Left kidney (tissue), 2 donors: ENCODE measurements around the gene RAB37. TPM values are rescaled to one million over a fixed set of nuclear protein-coding genes. Genes with fewer than 3 reads are reported as not detected.

Experiments used
- DNase-seq: peaks from one replicate; pipeline ENCODE4 v3.0.0-alpha.2; 2013
- polyA plus RNA-seq: library from polyadenylated mRNA; unstranded; fragments of 120-200 nt; gene quantifications from one replicate; pipeline ENCODE4 v1.2.1, GENCODE V29; 2013; ENCODE audit not compliant: insufficient read length

RAB37 gene
- polyA plus RNA-seq, 1 donor: 6.6 TPM

GRCh38 chr17:74778960-74779359, 41.9 kb downstream of the RAB37 start:
- DNase-seq: no peak

- DNase-seq: no peak
Observed at GRCh38 chr17:74779501-74779900, 42.4 kb downstream of the RAB37 start.

- DNase-seq: no peak
Observed at GRCh38 chr17:74779948-74780400, 42.9 kb downstream of the RAB37 start.

- no peak for DNase-seq
Observed at GRCh38 chr17:74780443-74781238, 43.6 kb downstream of the RAB37 start.

- DNase-seq: no peak
Observed at GRCh38 chr17:74782571-74782970, 45.5 kb downstream of the RAB37 start.

GRCh38 chr17:74784125-74784810, 47.2 kb downstream of the RAB37 start:
- no peak for DNase-seq

GRCh38 chr17:74785096-74785980, 48.3 kb downstream of the RAB37 start:
- DNase-seq: no peak

- no peak for DNase-seq
Observed at GRCh38 chr17:74785981-74786360, 48.9 kb downstream of the RAB37 start.

GRCh38 chr17:74786431-74787055, 49.5 kb downstream of the RAB37 start:
- DNase-seq: no peak

- DNase-seq: no peak
Observed at GRCh38 chr17:74790161-74791058, 53.4 kb downstream of the RAB37 start.

GRCh38 chr17:74792586-74793105, 55.6 kb downstream of the RAB37 start:
- DNase-seq: no peak

GRCh38 chr17:74795327-74796020, 58.4 kb downstream of the RAB37 start:
- no peak for DNase-seq

- DNase-seq: no peak
Observed at GRCh38 chr17:74796211-74796610, 59.2 kb downstream of the RAB37 start.

GRCh38 chr17:74796866-74797265, 59.8 kb downstream of the RAB37 start:
- no peak for DNase-seq

Other genes starting within 250 kb of the RAB37 start
- 0.15 TPM for gene CD300LB, start 205.8 kb upstream of the RAB37 start, polyA plus RNA-seq
- 0.18 TPM for gene CD300C, start 191.1 kb upstream of the RAB37 start, polyA plus RNA-seq
- gene CD300H, start 169.7 kb upstream of the RAB37 start, polyA plus RNA-seq: not detected
- gene CD300LD, start 145.0 kb upstream of the RAB37 start, polyA plus RNA-seq: 0.13 TPM
- 0.10 TPM for gene CD300E, start 113.5 kb upstream of the RAB37 start, polyA plus RNA-seq
- gene CD300LF, start 24.3 kb upstream of the RAB37 start, polyA plus RNA-seq: 0.23 TPM
- 163 TPM for gene NHERF1, start 11.4 kb downstream of the RAB37 start, polyA plus RNA-seq
- 46.7 TPM for gene NAT9, start 39.1 kb downstream of the RAB37 start, polyA plus RNA-seq
- 0.18 TPM for gene GRIN2C, start 122.6 kb downstream of the RAB37 start, polyA plus RNA-seq
- 6.5 TPM for gene FDXR, start 135.7 kb downstream of the RAB37 start, polyA plus RNA-seq
- gene FADS6, start 156.4 kb downstream of the RAB37 start, polyA plus RNA-seq: 0.80 TPM
- gene USH1G, start 186.0 kb downstream of the RAB37 start, polyA plus RNA-seq: 0.70 TPM
- gene OTOP2, start 187.0 kb downstream of the RAB37 start, polyA plus RNA-seq: not detected
- not detected for gene OTOP3, start 198.6 kb downstream of the RAB37 start, polyA plus RNA-seq
- gene HID1, start 235.5 kb downstream of the RAB37 start, polyA plus RNA-seq: 10.8 TPM